Lower leg skin (tissue), 3 donors: ENCODE measurements around the gene LRRC36.

Experiments
- POLR2A ChIP-seq, 2 donors: fragments of 450-650 bp; IDR thresholded peaks; one replicate each; pipeline ENCODE4 v1.6.1; 2016 to 2017; ENCODE audit warnings: antibody characterized with exemption in 2 of 2, mild to moderate bottlenecking in 1 of 2, moderate library complexity in 1 of 2
- TF ChIP-seq, protein P1 (sequence below), 3 donors: fragments of 450-650 bp; IDR thresholded peaks; one replicate each; pipeline ENCODE4 v1.5.1; 2016; ENCODE audit warnings: antibody characterized with exemption in 3 of 3, mild to moderate bottlenecking in 3 of 3, moderate library complexity in 2 of 3

DNA sequence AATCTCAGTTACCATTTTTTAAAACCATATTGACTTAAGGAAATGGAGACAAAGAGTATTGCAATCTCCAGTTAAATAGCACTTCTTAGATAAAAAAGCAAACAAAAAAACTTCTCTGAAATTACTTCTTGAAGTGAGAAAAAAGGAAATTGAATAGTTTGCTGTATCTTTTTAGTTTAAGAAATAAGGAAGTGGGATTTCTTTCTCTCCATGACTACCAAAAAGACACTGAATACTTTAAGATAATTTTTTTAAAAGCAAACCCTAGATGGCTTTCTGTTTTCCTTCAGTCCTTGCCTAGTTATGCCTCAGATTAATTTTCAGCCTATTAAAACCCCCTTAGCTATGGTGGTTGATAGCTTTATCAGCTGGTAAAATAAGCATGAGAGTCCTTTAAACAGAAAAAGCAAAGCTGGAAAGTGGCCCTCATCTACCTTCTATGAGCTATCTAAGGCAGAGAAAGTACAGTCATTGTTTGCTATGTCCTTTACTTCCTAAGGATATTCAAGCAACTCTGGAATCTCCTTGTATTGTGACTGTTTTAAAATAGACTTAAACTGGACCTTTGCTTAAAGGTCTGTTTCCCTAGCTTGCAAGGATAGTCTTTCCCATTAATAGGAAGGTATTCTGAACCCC, 38.1 kb downstream of the LRRC36 start:
- no peak for TF ChIP-seq POLR2A (IDR thresholded peaks at IDR 0.05)
- TF ChIP-seq, protein P1, sequence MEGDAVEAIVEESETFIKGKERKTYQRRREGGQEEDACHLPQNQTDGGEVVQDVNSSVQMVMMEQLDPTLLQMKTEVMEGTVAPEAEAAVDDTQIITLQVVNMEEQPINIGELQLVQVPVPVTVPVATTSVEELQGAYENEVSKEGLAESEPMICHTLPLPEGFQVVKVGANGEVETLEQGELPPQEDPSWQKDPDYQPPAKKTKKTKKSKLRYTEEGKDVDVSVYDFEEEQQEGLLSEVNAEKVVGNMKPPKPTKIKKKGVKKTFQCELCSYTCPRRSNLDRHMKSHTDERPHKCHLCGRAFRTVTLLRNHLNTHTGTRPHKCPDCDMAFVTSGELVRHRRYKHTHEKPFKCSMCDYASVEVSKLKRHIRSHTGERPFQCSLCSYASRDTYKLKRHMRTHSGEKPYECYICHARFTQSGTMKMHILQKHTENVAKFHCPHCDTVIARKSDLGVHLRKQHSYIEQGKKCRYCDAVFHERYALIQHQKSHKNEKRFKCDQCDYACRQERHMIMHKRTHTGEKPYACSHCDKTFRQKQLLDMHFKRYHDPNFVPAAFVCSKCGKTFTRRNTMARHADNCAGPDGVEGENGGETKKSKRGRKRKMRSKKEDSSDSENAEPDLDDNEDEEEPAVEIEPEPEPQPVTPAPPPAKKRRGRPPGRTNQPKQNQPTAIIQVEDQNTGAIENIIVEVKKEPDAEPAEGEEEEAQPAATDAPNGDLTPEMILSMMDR (IDR thresholded peaks at IDR 0.05), result no peak
